Measurements from ENCODE around the gene RNF167. TPM values are rescaled to one million over a fixed set of nuclear protein-coding genes. Genes with fewer than 3 reads are reported as not detected.

Gene RNF167
- total and polyA plus RNA-seq, 2 of the 4 experiments (the other 2 are of a cell fraction), result 13.1 to 79.5 TPM

Small RNA genes lying within 50 kb of the gene (microRNA-seq; reads per million reads assigned to microRNA genes)
- gene MIR6864 (ENCODE audit: insufficient read depth in 1 of 2, insufficient read length in 1 of 2, unreplicated experiment in 1 of 2) (0 reads per million in 2 experiments), gene MIR6865 (ENCODE audit: insufficient read depth in 1 of 2, insufficient read length in 1 of 2, unreplicated experiment in 1 of 2) (0 to 0.37 reads per million in 2 experiments)

Small RNA genes lying within 50 kb of the gene (small RNA-seq; reads per million reads assigned to genes)
- gene MIR6864 (0 reads per million in 5 experiments), gene MIR6865 (0 to 0.46 (median 0) reads per million in 5 experiments)

Other genes with a start within 250 kb of the RNF167 start
- 6.3 and 9.2 TPM in 2 replicates for gene PELP1, start 236.1 kb upstream of the RNF167 start, total RNA-seq (2012; rRNA removed)
- gene PELP1, start 236.1 kb upstream of the RNF167 start, polyA plus RNA-seq (2012; rRNA removed), result 20.8 and 24.0 TPM in 2 replicates
- 3.9 and 6.1 TPM in 2 replicates for gene ARRB2, start 229.6 kb upstream of the RNF167 start, total RNA-seq (2012; rRNA removed)
- 10.6 and 12.5 TPM in 2 replicates for gene ARRB2, start 229.6 kb upstream of the RNF167 start, polyA plus RNA-seq (2012; rRNA removed)
- gene MED11, start 208.8 kb upstream of the RNF167 start, total RNA-seq (2012; rRNA removed), result 9.9 and 10.3 TPM in 2 replicates
- 23.3 and 24.1 TPM in 2 replicates for gene MED11, start 208.8 kb upstream of the RNF167 start, polyA plus RNA-seq (2012; rRNA removed)
- under 0.01 TPM in 1 of 2 replicates, not detected in the other for gene ZMYND15, start 200.4 kb upstream of the RNF167 start, total RNA-seq (2012; rRNA removed)
- gene ZMYND15, start 200.4 kb upstream of the RNF167 start, polyA plus RNA-seq (2012; rRNA removed), result 0.07 and 0.14 TPM in 2 replicates
- gene CXCL16, start 200.3 kb upstream of the RNF167 start, total RNA-seq (2012; rRNA removed), result 0.28 and 0.36 TPM in 2 replicates
- gene CXCL16, start 200.3 kb upstream of the RNF167 start, polyA plus RNA-seq (2012; rRNA removed), result 1.2 and 1.6 TPM in 2 replicates
- not detected in 2 replicates for gene TM4SF5, start 168.4 kb upstream of the RNF167 start, total RNA-seq (2012; rRNA removed)
- not detected in 2 replicates for gene TM4SF5, start 168.4 kb upstream of the RNF167 start, polyA plus RNA-seq (2012; rRNA removed)
- not detected in 2 replicates for gene VMO1, start 153.9 kb upstream of the RNF167 start, total RNA-seq (2012; rRNA removed)
- gene VMO1, start 153.9 kb upstream of the RNF167 start, polyA plus RNA-seq (2012; rRNA removed), result 0.14 TPM in 1 of 2 replicates, not detected in the other
- not detected in 2 replicates for gene GLTPD2, start 151.3 kb upstream of the RNF167 start, total RNA-seq (2012; rRNA removed)
- gene GLTPD2, start 151.3 kb upstream of the RNF167 start, polyA plus RNA-seq (2012; rRNA removed), result not detected in 2 replicates
- 217 and 244 TPM in 2 replicates for gene PSMB6, start 144.1 kb upstream of the RNF167 start, total RNA-seq (2012; rRNA removed)
- gene PSMB6, start 144.1 kb upstream of the RNF167 start, polyA plus RNA-seq (2012; rRNA removed), result 254 and 291 TPM in 2 replicates
- gene PLD2, start 133.1 kb upstream of the RNF167 start, total RNA-seq (2012; rRNA removed), result 9.4 and 12.5 TPM in 2 replicates
- 28.0 and 28.8 TPM in 2 replicates for gene PLD2, start 133.1 kb upstream of the RNF167 start, polyA plus RNA-seq (2012; rRNA removed)
- 12.2 and 12.8 TPM in 2 replicates for gene MINK1, start 106.9 kb upstream of the RNF167 start, total RNA-seq (2012; rRNA removed)
- 40.9 and 41.3 TPM in 2 replicates for gene MINK1, start 106.9 kb upstream of the RNF167 start, polyA plus RNA-seq (2012; rRNA removed)
- gene C17orf107, start 40.7 kb upstream of the RNF167 start, total RNA-seq (2012; rRNA removed), result 0.54 and 0.56 TPM in 2 replicates
- gene C17orf107, start 40.7 kb upstream of the RNF167 start, polyA plus RNA-seq (2012; rRNA removed), result 0.82 and 1.3 TPM in 2 replicates
- under 0.01 TPM in 2 replicates for gene CHRNE, start 37.2 kb upstream of the RNF167 start, total RNA-seq (2012; rRNA removed)
- 0.21 and 0.24 TPM in 2 replicates for gene CHRNE, start 37.2 kb upstream of the RNF167 start, polyA plus RNA-seq (2012; rRNA removed)
- not detected in 2 replicates for gene GP1BA, start 8.0 kb upstream of the RNF167 start, total RNA-seq (2012; rRNA removed)
- not detected in 2 replicates for gene GP1BA, start 8.0 kb upstream of the RNF167 start, polyA plus RNA-seq (2012; rRNA removed)
- 30.8 and 35.0 TPM in 2 replicates for gene SLC25A11, start 222 bp upstream of the RNF167 start, total RNA-seq (2012; rRNA removed)
- gene SLC25A11, start 222 bp upstream of the RNF167 start, polyA plus RNA-seq (2012; rRNA removed), result 62.2 and 68.2 TPM in 2 replicates
- gene PFN1, start 8.3 kb downstream of the RNF167 start, total RNA-seq (2012; rRNA removed), result 348 and 432 TPM in 2 replicates
- gene PFN1, start 8.3 kb downstream of the RNF167 start, polyA plus RNA-seq (2012; rRNA removed), result 1,671 and 2,152 TPM in 2 replicates
- 1.4 TPM in 2 replicates for gene ENO3, start 10.9 kb downstream of the RNF167 start, total RNA-seq (2012; rRNA removed)
- 4.2 and 5.1 TPM in 2 replicates for gene ENO3, start 10.9 kb downstream of the RNF167 start, polyA plus RNA-seq (2012; rRNA removed)
- 50.2 and 52.2 TPM in 2 replicates for gene SPAG7, start 27.5 kb downstream of the RNF167 start, total RNA-seq (2012; rRNA removed)
- 108 and 115 TPM in 2 replicates for gene SPAG7, start 27.5 kb downstream of the RNF167 start, polyA plus RNA-seq (2012; rRNA removed)
- 1.4 TPM in 2 replicates for gene CAMTA2, start 47.4 kb downstream of the RNF167 start, total RNA-seq (2012; rRNA removed)
- gene CAMTA2, start 47.4 kb downstream of the RNF167 start, polyA plus RNA-seq (2012; rRNA removed), result 54.7 and 59.7 TPM in 2 replicates
- gene INCA1, start 57.3 kb downstream of the RNF167 start, total RNA-seq (2012; rRNA removed), result under 0.01 and 0.18 TPM in 2 replicates
- gene INCA1, start 57.3 kb downstream of the RNF167 start, polyA plus RNA-seq (2012; rRNA removed), result 0.51 and 0.92 TPM in 2 replicates
- 27.4 and 28.6 TPM in 2 replicates for gene KIF1C, start 57.7 kb downstream of the RNF167 start, total RNA-seq (2012; rRNA removed)
- 28.7 and 31.6 TPM in 2 replicates for gene KIF1C, start 57.7 kb downstream of the RNF167 start, polyA plus RNA-seq (2012; rRNA removed)
- gene SLC52A1, start 95.2 kb downstream of the RNF167 start, total RNA-seq (2012; rRNA removed), result not detected in 2 replicates
- gene SLC52A1, start 95.2 kb downstream of the RNF167 start, polyA plus RNA-seq (2012; rRNA removed), result not detected in 2 replicates
- gene ZFP3, start 138.2 kb downstream of the RNF167 start, total RNA-seq (2012; rRNA removed), result 0.54 and 0.83 TPM in 2 replicates
- 0.60 and 0.75 TPM in 2 replicates for gene ZFP3, start 138.2 kb downstream of the RNF167 start, polyA plus RNA-seq (2012; rRNA removed)
- 6.4 and 6.5 TPM in 2 replicates for gene ZNF232, start 171.6 kb downstream of the RNF167 start, total RNA-seq (2012; rRNA removed)
- 3.2 and 4.0 TPM in 2 replicates for gene ZNF232, start 171.6 kb downstream of the RNF167 start, polyA plus RNA-seq (2012; rRNA removed)
- not detected in 2 replicates for gene USP6, start 175.8 kb downstream of the RNF167 start, total RNA-seq (2012; rRNA removed)
- gene USP6, start 175.8 kb downstream of the RNF167 start, polyA plus RNA-seq (2012; rRNA removed), result 0.01 and 0.02 TPM in 2 replicates